GM18520 (cell line): ENCODE results near the gene ITGA3.
"Not testable (repeated sequence)": the region's sequence is repeated elsewhere in the genome, so short reads cannot be mapped to it uniquely, and the experiment has no call there.

Experiments used
- ATAC-seq: cut with Tn5 transposase; IDR thresholded peaks from one replicate; pipeline ENCODE4 v1.9.1; 2021; ENCODE audit not compliant: unreplicated experiment

Gene ITGA3

DNA sequence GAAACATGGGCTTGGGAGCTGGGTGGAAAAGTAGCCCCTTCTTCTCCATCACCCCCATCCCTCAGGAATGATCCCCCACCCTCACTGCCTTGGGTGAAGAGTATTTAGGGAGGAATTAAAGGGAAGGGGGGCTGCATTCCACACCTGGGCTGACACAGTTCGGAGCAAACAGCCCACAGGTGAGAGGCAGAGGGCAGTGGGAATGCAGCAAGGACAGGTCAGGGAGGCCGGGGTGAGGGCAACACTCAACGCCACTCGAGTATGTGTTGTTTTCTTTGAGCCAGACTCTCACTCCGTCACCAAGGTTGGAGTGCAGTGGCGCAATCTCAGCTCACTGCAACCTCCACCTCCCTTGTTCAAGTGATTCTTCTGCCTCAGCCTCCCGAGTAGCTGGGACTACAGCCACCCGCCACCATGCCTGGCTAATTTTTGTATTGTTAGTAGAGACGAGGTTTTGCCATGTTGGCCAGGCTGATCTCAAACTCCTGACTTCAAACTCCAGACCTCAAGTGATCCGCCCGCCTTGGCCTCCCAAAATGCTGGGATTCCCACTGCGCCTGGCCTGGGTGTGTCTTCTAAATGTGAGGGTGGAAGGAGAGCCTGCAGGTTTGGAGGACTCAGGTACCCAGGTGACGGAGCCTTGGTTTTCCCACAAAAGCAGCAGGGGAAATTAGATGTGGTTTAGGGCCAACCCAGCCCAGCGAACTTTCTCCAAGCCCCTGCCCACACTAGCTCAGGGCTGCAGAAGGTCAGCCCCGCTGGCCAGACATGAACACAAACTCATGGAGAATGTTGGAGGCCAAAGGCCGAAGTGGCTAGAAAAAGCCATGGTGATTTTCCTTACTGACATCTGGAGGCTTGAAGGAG, 21.2 kb upstream of the ITGA3 start:
- no peak for ATAC-seq

DNA sequence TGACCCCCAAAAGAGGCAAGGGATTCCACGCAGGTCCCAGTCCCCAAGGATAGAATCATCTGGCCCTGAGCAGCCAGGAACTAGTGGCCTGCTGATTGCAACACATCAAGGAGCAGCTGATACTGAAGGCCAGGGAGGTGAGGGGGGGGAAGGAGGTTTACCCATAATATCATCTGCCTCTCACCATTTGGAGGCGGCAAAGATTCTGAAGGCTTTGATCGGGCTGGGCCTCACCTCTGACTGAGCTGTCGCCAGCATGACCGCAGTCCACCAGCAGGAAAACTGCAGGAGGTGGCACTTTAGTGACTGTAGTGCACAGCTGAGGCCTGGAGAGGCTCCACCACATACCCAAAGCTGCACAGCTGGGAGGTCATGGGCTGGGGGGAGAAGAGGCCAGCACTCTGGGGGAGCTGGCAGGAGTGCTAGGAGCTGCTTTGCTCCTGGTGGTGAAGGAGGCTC, 20.5 kb upstream of the ITGA3 start:
- ATAC-seq, result no peak

DNA sequence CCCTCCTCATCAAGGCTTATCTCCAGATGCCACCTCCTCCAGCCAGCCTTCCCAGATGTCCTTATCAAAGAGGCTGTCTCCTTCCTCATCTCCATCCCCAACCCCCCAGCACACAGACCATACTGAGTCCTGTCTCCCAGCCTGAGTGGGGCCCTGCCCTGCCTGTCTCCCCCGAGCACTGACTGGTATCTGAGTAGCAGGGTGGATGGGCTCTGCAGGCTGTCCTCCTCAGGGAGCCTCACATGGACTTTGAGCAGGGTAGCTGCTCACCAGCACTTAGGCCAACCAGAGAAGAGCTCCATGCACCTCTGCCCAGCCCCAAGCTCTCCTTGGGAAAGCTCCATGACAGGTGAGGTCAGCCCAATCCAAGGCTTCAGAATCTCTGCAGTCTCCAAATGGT, 20.0 kb upstream of the ITGA3 start:
- no peak for ATAC-seq

DNA sequence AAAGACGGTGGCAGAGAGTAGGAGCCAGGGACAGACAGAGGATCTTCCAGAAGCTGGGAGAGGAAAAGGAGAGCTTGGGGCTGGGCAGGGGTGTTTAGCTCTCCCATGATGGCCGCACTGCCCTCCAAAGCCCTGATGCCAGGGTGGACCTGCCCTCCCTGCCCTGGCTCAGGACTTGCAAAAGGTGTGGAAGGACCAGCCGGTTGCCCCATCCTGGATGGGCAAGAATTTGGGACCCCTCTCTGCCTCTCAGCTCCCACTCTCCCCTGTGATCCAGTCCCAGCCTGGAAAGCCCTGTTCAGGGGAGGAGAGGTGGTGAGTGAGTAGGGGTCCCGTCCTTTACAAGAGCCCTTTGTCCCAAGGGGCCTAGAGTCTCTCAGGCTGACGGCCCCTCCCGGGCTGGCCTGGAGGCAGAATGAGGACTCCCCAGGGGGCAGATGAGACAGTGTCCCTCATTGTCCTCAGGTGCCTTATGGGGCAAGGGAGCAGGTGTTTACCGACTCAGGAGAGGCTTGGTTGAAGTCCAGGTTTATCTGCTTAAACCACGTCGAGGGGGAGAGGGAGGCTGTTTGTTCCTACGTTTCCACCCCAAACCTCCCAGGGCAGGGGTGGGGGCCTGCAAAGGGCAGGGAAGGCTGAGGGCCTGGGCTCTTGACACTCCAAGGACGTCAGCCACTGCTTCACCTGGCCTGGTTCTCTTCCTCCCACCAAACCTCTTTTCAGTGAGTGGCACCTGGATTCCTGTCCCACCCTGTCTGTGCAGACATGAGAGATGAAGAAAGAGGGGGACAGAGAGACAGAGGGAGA, 19.3 kb upstream of the ITGA3 start:
- no peak for ATAC-seq

DNA sequence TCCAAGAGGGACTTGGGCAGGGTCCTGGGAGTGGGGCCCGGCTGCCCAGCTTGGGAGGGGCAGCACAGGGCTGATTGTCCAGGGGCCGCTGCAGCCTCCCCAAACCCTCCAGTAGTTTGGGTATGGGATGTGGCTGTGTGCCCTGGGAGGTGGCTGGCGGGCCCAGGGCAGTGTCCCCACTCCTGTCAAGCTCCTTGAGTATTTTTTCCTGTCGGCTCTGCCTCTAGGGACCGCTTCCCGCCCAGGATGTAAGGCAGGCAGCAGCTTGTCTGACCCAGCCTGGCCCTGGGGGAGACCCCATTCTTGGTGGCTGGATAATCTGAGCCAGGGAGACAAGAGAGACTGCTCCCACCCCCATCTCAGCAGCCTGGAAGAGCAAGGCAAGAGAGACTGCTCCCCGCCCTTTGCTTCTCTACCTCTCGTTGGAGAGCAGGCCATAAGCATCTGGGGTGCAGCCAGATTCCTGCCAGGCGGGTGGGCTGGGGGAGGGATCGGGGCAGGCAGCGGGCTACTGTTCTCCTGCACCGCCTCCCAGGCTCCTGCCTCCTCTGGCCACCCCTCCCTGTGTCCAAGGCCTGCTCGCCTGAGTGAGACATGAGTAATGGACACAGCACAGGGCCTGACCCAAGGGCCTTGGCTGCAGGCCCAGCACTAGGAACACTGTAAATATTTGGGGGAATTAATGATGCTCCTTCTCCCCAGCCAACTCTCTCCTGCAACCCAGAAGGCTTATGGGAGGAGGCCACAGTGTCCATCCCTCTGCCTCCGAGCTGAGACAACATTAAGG, 18.4 kb upstream of the ITGA3 start:
- ATAC-seq, result no peak

DNA sequence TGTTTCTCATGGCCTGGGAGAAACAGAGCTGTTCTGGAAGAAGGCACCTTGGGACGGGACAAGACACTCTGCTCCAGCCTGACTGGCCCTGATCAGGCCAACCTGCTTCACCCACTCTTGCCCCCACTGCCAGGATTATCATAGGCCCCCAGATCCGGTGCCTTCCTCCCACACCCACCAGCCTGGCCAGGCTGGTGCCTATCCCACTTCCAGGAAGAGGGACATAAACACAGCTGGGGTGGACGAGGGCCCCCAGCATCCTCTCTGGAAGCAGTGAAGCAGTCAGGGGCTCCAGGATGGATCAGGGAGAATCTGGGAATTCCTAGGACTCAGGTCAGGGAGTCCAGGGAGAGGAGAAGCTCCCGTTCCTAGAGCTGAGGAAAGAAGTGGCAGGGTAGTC, 16.9 kb upstream of the ITGA3 start:
- no peak for ATAC-seq

DNA sequence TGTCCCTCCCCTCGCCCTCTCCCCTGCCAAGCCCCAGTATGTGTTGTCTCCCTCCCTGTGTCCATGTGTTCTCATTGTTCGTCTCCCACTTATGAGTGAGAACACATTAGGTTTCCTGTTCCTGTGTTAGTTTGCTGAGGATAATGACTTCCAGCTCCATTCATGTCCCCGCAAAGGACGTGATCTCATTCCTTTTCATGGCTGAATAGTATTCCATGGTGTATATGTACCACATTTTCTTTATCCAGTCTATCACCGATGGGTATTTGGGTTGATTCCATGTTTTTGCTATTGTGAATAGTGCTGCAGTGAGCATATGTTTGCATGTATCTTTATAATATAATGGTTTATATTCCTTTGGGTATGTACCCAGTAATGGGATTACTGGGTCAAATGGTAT, 15.4 kb upstream of the ITGA3 start:
- ATAC-seq, result not testable (repeated sequence)

DNA sequence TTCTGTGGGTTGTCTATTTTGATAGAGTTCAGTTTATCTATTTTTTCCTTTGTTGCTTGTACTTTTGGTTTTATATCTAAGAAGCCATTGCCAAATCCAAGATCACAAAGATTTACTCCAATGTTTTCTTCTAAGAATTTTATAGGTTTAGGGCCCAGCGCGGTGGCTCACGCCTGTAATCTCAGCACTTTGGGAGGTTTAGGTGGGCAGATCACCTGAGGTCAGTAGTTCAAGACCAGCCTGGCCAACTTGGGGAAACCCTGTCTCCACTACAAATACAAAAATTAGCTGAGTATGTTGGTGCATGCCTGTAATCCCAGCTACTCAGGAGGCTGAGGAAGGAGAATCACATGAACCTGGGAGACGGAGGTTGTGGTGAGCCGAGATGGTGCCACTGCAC, 13.7 kb upstream of the ITGA3 start:
- no peak for ATAC-seq

DNA sequence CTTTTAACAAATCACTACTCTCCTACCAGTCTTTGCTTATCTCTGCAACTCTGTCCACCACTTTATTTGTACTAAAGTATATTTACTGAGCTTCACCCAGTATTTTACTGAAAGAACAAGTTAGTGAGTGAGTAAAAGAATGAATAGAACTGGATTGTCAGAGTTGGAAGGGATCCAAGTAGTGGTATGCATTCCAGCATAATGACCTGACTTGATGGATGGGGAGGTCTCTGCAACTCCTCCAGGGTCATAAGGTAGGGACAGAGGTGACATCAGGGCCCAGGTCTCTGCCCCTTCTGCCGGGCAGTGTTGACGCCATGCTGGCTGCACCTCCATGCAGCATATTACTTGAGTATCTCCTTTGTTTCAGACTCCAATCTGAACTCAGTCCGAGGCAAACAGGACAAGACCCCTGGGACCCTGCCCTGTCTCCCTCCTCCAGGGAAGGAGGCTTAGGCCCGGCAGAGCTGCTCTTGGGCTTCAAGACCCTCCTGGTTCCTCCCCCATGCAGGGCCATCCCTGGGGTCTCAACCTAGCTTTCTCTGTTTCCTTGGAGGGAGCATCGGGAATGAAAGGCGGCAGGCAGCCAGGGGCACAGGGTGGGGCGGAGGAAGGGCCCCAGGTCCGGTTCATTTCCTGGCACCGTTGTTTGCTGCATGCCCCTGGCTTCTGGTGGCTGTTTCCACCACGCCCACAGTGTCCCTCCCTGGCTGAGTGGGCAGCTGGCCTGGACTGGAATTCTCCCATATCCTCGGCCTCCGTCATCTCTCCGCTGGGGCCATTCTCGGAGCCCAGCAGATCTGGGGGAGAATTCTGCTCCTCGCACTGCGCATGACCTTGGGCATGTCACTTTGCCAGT, 12.4 kb upstream of the ITGA3 start:
- no peak for ATAC-seq

DNA sequence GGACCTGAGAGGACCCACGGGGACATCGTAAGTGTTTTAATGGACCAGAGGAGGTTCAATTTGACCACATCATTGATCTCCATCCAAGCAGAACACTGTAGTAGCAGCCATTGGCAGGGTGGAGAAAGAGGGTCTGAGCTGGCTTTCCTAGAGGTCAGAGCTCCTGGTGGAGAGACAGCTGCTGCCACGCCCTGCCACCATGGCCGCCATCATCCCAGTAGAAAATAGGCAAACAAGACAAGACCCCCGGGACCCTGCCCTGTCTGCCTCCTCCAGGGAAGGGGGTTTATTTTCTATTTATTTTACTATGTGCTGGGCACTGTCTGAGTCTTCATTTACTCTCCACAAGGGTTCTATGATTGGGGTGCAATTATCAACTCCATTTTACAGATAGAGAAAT, 11.4 kb upstream of the ITGA3 start:
- no peak for ATAC-seq

DNA sequence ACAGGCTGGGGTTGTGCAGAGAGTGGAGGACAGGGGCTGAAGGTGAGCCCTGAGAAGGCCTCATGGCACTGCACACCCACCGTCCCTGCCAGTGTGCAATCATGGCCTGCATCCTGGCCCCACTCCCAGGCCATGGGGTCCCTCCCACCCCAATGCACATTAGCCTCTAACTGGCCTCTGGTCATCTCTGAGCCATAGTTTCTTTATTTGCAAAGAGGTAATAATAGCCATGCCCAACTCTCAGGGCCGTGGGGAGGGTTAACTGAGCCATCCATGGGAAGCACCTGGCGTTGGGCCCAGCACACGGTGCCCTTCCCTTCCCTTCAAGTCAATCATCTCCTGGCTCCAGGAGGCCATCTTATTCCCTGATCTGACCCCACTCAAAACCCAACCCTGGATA, 10.8 kb upstream of the ITGA3 start:
- no peak for ATAC-seq

DNA sequence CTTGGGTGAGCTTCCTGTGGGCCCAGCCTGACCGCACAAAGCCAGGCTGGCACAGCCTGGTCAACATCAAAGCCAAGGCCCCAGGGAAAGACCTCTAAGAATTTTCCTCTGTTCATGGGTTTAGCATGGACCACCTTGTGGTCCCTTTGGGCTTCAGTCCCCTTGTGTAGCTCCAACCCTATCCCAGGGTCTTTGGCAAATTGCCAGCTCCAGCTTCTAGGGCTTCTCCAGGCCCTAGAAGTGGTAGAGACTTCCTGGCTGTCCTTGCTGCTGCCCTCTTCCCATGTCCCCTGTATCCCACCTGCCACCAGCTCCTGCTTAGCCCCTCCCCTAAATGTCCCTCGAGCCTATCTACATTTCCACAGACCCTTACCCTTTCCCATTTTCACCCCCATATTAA, 9.7 kb upstream of the ITGA3 start:
- no peak for ATAC-seq

DNA sequence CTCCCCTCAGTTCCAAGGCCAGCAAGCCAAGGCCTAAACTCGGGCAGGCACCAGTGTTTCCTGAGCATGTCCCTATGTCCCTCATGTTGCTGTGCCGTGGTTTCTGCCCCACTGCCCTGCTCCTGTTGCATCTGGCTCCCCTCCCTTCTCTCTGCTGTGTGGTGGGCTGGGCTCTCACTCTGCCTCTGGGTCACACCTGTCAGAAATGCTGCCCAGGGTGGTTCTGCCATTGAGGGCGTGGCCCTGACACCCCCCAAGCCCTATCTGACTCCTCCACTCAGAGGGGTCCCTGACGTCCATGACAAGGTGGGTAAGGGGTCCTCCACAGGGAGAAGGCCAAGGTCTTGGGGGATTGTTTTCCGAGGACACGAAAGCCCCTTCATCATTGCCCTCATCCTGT, 9.2 kb upstream of the ITGA3 start:
- no peak for ATAC-seq

DNA sequence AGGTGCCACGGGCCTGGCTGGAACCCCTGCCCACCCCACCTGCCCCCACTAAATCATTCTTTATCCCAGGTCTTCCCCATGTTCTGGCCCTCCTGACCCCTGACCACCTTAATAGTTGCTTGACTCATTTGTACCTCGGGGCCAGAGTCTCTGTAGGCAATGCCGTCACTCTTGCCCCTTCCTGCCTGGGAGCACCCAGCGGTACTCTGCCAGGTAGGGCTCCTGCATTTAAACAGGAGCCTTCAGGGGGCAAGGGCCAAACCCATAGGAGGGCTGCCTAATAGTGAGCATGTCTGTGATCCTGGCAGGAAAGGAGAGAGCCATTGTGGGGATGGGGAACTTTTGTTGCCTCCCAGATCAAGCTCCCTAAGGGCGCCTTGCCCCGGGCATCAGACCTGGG, 8.8 kb upstream of the ITGA3 start:
- no peak for ATAC-seq

DNA sequence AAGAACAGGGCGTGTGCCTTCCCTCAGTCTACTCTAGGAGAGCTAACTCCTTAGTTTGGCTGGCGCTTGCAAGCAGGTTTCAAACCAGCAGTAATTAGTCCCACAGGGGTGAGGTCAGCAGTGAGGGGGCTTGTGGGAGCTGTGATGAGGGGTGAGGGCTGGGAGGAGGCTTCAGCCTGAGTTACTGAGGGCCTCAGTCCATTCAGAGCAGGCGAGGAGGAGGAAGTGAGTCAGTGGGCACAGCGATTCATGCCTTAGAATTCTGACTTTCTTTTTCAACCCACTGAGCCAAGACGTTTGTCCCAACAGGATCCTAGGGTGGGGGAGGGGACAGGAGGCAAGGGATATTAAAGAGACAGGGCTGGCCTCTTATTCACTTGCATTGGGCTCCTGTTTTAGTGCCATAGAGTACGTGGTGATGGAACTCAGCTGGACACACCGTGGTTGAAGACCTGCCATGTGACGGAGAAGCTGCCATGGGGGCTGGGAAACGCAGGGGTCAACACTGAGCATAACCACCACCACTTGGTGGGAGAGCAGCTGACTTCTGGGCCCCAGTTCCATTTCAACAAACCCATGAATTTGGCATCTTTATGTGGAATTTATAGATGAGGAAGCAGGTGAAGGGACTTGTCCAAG, 8.3 kb upstream of the ITGA3 start:
- no peak for ATAC-seq

DNA sequence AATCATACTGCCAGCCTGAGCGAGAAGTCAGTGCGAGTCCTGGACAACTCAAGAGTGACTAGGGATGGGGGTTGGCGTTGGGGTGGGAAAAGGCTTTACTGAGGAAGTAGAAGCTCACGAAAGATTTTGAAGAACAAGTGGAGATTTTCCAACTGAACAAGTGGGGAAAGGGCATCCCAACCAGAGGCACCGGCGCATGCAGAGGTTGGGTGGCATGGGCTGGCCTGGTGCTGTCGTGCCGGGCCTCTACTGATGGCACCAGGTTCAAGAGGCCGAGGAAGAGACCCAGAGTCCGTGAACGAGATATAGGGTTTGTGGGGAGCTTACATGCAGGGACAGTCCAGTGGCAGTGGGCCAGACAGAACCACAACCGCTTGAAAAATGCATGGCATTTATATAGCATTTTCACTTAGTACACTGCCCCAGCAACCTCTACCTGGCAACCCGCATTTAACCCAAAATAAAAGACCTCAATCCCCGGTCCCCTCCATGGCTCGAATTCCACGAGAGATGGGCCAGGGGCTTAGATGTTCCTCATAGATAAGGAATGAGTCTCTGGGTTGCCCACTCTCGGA, 7.7 kb upstream of the ITGA3 start:
- ATAC-seq, result no peak

DNA sequence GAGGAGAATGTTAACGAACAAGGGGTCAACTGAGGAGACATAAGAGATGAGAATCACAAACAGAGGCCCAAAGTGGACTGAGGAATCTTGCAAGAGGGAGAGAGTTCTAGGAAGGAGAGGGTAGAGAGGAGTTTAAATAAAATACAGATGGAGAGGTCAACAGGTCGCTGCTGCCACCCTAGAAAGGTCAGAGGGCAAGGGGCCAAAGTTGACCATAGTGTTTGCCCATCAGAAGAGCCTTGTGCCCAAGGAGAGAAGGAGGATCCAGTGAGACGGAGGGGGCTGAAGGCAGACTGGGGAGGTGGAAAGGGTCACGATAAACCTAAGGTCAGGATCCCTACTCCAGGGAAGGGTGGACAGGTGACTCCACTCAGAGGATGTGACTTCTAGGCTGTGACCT, 6.9 kb upstream of the ITGA3 start:
- no peak for ATAC-seq

DNA sequence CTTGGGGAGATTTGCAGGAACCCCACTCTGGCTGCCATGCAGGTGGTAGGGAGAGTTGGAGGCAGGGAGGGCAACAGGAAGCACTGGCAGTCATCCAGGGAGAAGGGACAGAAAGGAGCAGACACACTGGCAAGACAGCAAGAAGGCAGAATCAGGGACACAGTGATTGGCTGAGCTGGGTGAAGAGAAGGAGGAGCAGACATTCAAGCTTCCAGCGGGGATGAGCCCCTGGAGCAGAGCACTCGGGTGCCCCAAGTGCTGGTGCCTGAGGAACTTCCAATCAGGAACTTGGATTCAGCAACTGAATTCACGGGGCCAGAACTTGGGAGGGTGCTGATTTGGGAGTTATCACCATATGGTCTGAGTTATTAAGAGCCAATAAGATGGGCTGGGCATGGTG, 6.3 kb upstream of the ITGA3 start:
- ATAC-seq, result no peak

DNA sequence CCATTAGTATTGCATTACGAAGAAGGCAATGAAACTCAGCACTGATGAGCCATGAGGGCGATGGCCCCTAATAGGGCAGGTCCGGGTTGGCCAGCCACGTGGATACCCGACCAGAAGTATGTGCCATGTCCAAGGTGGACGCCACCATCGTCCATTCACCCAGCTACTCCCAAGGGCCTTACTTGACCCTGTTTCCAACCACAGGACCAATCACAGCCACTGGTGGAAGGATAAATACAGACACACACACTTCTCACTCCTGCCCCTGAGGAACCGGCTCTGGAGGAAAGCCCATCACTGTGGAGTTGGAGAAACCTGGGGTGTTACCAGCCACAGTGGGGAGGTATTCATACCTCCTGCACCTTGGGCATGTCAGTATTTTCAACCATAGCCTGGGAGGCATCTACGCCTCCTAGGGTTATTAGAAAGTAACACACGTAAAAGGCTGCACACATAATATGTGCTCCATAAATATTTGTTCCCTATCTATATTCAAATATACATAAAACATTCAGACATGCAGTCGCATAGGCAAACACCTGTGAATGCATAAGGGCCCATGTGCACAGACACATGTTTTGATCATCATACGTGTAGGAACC, 5.4 kb upstream of the ITGA3 start:
- no peak for ATAC-seq
